OCI-LY7 (cell line): Measurements from ENCODE around the gene ITPRID2.

Source experiments
- CTCF ChIP-seq: fragments of 200-600 bp; sonication (generic); conservative IDR thresholded peaks from 2 replicates; pipeline ENCODE4 v1.5.1; 2014; ENCODE audit warnings: mild to moderate bottlenecking, antibody characterized with exemption, low read length, moderate library complexity, mixed read lengths
- EZH2phosphoT487 ChIP-seq: fragments of 200-600 bp; sonication (generic); IDR thresholded peaks from 2 replicates; pipeline ENCODE4 v1.6.1; 2018; ENCODE audit warnings: low read depth, borderline replicate concordance, mild to moderate bottlenecking, mixed run types, antibody characterized with exemption, low read length, moderate library complexity, mixed read lengths

- TF ChIP-seq CTCF: no peak
- no peak for TF ChIP-seq EZH2phosphoT487
Observed at GRCh38 chr2:181958726-181959125, 67.2 kb downstream of the ITPRID2 start.
